Neural progenitor cell (in vitro differentiated cells): ENCODE data around the gene FAM149A. TPM values are rescaled to one million over a fixed set of nuclear protein-coding genes. Genes with fewer than 3 reads are reported as not detected.

Source experiments
- DNase-seq: peaks from one replicate; pipeline ENCODE4 v3.0.0-alpha.2; 2016; ENCODE audit warnings: low spot score
- H2AFZ ChIP-seq: fragments of 200-600 bp; sonication (generic); replicated peaks from 2 replicates; pipeline ENCODE4 v1.6.1; 2016; ENCODE audit warnings: antibody characterized with exemption
- H3F3A ChIP-seq: fragments of 200-600 bp; sonication (generic); 2 replicates; pipeline ENCODE4 v1.6.1; 2016; ENCODE audit warnings: antibody characterized with exemption, low read depth
- H3K27ac ChIP-seq: fragments of 200-600 bp; sonication (generic); 2 replicates; pipeline ENCODE4 v1.5.1; 2016; ENCODE audit warnings: mild to moderate bottlenecking
- H3K27me3 ChIP-seq: fragments of 200-600 bp; sonication (generic); 2 replicates; pipeline ENCODE4 v1.6.1; 2016; ENCODE audit warnings: mild to moderate bottlenecking, moderate library complexity
- H3K36me3 ChIP-seq: fragments of 200-600 bp; sonication (generic); 2 replicates; pipeline ENCODE4 v1.5.1; 2016
- H3K4me1 ChIP-seq: fragments of 200-600 bp; sonication (generic); 2 replicates; pipeline ENCODE4 v1.6.1; 2016; ENCODE audit warnings: mixed run types
- H3K4me2 ChIP-seq: fragments of 200-600 bp; sonication (generic); 2 replicates; pipeline ENCODE4 v1.6.1; 2016
- H3K4me3 ChIP-seq: fragments of 200-600 bp; sonication (generic); 2 replicates; pipeline ENCODE4 v1.5.1; 2016
- H3K79me2 ChIP-seq: fragments of 200-600 bp; sonication (generic); 2 replicates; pipeline ENCODE4 v1.6.1; 2016; ENCODE audit warnings: low read depth
- H3K9ac ChIP-seq: fragments of 200-600 bp; sonication (generic); 2 replicates; pipeline ENCODE4 v1.6.1; 2016
- H3K9me3 ChIP-seq: fragments of 200-600 bp; sonication (generic); 2 replicates; pipeline ENCODE4 v1.5.1; 2016; ENCODE audit warnings: low read depth
- H4K20me1 ChIP-seq: fragments of 200-600 bp; sonication (generic); 2 replicates; pipeline ENCODE4 v1.6.1; 2016; ENCODE audit warnings: low read depth
- H3K27ac Mint-ChIP-seq: 3 replicates; pipeline ENCODE4 v1.8.0; 2021; ENCODE audit warnings: mixed read lengths
- H3K27me3 Mint-ChIP-seq: 2 replicates; pipeline ENCODE4 v1.8.0; 2022; ENCODE audit warnings: low read depth, mild to moderate bottlenecking, inconsistent platforms, moderate library complexity, mixed read lengths; ENCODE audit not compliant: insufficient read depth
- H3K36me3 Mint-ChIP-seq: 3 replicates; pipeline ENCODE4 v1.8.0; 2021; ENCODE audit warnings: mixed read lengths
- H3K4me1 Mint-ChIP-seq: 3 replicates; pipeline ENCODE4 v1.8.0; 2021; ENCODE audit warnings: mixed read lengths
- H3K4me3 Mint-ChIP-seq: 3 replicates; pipeline ENCODE4 v1.8.0; 2021; ENCODE audit warnings: mild to moderate bottlenecking, moderate library complexity, mixed read lengths
- H3K9me3 Mint-ChIP-seq: 3 replicates; pipeline ENCODE4 v1.8.0; 2020; ENCODE audit warnings: mixed read lengths
- EZH2 ChIP-seq: fragments of 200-600 bp; sonication (generic); IDR thresholded peaks from 2 replicates; pipeline ENCODE4 v1.6.1; 2017; ENCODE audit warnings: antibody characterized with exemption, mild to moderate bottlenecking, moderate library complexity
- EZH2phosphoT487 ChIP-seq: fragments of 200-600 bp; sonication (generic); IDR thresholded peaks from 2 replicates; pipeline ENCODE4 v1.6.1; 2017; ENCODE audit warnings: antibody characterized with exemption
- total RNA-seq: library from RNA; depleted of rRNA; stranded (reverse); fragments of >200 nt; gene quantifications from 2 replicates; pipeline ENCODE4 v1.2.3, GENCODE V29; 2015; ENCODE audit warnings: low replicate concordance
- TF ChIP-seq, protein P1 (sequence below): fragments of 200-600 bp; sonication (generic); IDR thresholded peaks from 2 replicates; pipeline ENCODE4 v1.5.1; 2017; ENCODE audit warnings: antibody characterized with exemption, mild to moderate bottlenecking

Gene FAM149A
- total RNA-seq, 1 donor from 2014 or later, result 4.6 TPM

GRCh38 chr4:186204686-186205085, 100.2 kb downstream of the FAM149A start:
- peaks cover 5% of the 10 kb centered on the region for H3K4me1 Mint-ChIP-seq
- peak overlapping the region; percentile 29 for H3K27ac Mint-ChIP-seq
- no peak for DNase-seq
- Histone ChIP-seq H3K4me2 (no peak overlapping the region), H3K27me3 (no peaks in the 10 kb centered on the region), H3K27ac (no peak overlapping the region), H3K36me3 (no peaks in the 10 kb centered on the region), H4K20me1 (no peaks in the 10 kb centered on the region), H3K9ac (no peak overlapping the region), H3K4me1 (no peaks in the 10 kb centered on the region), H3F3A (peaks cover 12% of the 10 kb centered on the region), H3K4me3 (no peak overlapping the region), H3K9me3 (no peaks in the 10 kb centered on the region), H2AFZ (no peak overlapping the region), H3K79me2 (no peaks in the 10 kb centered on the region)
- H3K4me3 Mint-ChIP-seq, result no peak overlapping the region
- H3K27me3 Mint-ChIP-seq, result peaks cover 2% of the 10 kb centered on the region
- no peak for TF ChIP-seq EZH2
- TF ChIP-seq, protein P1, sequence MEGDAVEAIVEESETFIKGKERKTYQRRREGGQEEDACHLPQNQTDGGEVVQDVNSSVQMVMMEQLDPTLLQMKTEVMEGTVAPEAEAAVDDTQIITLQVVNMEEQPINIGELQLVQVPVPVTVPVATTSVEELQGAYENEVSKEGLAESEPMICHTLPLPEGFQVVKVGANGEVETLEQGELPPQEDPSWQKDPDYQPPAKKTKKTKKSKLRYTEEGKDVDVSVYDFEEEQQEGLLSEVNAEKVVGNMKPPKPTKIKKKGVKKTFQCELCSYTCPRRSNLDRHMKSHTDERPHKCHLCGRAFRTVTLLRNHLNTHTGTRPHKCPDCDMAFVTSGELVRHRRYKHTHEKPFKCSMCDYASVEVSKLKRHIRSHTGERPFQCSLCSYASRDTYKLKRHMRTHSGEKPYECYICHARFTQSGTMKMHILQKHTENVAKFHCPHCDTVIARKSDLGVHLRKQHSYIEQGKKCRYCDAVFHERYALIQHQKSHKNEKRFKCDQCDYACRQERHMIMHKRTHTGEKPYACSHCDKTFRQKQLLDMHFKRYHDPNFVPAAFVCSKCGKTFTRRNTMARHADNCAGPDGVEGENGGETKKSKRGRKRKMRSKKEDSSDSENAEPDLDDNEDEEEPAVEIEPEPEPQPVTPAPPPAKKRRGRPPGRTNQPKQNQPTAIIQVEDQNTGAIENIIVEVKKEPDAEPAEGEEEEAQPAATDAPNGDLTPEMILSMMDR, result no peak
- TF ChIP-seq EZH2phosphoT487, result no peak
- peaks cover 10% of the 10 kb centered on the region for H3K36me3 Mint-ChIP-seq
- H3K9me3 Mint-ChIP-seq, result peaks cover 10% of the 10 kb centered on the region

GRCh38 chr4:186205156-186205555, 100.7 kb downstream of the FAM149A start:
- H3K36me3 Mint-ChIP-seq, result peaks cover 12% of the 10 kb centered on the region
- no peak overlapping the region for H3K27ac ChIP-seq
- H3K4me3 ChIP-seq, result no peak overlapping the region
- TF ChIP-seq, protein P1, result no peak
- TF ChIP-seq EZH2phosphoT487 (no peak), EZH2 (no peak)
- peaks cover 10% of the 10 kb centered on the region for H3K9me3 Mint-ChIP-seq
- H3K27me3 ChIP-seq, result no peaks in the 10 kb centered on the region
- no peaks in the 10 kb centered on the region for H3K79me2 ChIP-seq
- peaks cover 5% of the 10 kb centered on the region for H3K4me1 Mint-ChIP-seq
- no peaks in the 10 kb centered on the region for H4K20me1 ChIP-seq
- H3K4me3 Mint-ChIP-seq, result no peak overlapping the region
- H3K4me1 ChIP-seq, result no peaks in the 10 kb centered on the region
- H3K27ac Mint-ChIP-seq, result peak overlapping the region; percentile 48
- no peak overlapping the region for H3K9ac ChIP-seq
- no peaks in the 10 kb centered on the region for H3K9me3 ChIP-seq
- H3K36me3 ChIP-seq, result no peaks in the 10 kb centered on the region
- peaks cover 2% of the 10 kb centered on the region for H3K27me3 Mint-ChIP-seq
- H3K4me2 ChIP-seq, result no peak overlapping the region
- peaks cover 12% of the 10 kb centered on the region for H3F3A ChIP-seq
- DNase-seq, result no peak
- peak overlapping the region; percentile 79 for H2AFZ ChIP-seq

GRCh38 chr4:186216465-186217024, 112.0 kb downstream of the FAM149A start:
- Mint-ChIP-seq H3K4me1 (no peaks in the 10 kb centered on the region), H3K27me3 (peaks cover 2% of the 10 kb centered on the region), H3K9me3 (no peaks in the 10 kb centered on the region), H3K36me3 (no peaks in the 10 kb centered on the region), H3K4me3 (no peak overlapping the region), H3K27ac (no peak overlapping the region)
- H3K4me1 ChIP-seq, result no peaks in the 10 kb centered on the region
- H4K20me1 ChIP-seq, result no peaks in the 10 kb centered on the region
- no peaks in the 10 kb centered on the region for H3K79me2 ChIP-seq
- H3K9ac ChIP-seq, result no peak overlapping the region
- H3K27me3 ChIP-seq, result no peaks in the 10 kb centered on the region
- H2AFZ ChIP-seq, result peak overlapping the region; percentile 53
- TF ChIP-seq, protein P1, result no peak
- TF ChIP-seq EZH2phosphoT487 (no peak), EZH2 (no peak)
- no peaks in the 10 kb centered on the region for H3K9me3 ChIP-seq
- H3K4me2 ChIP-seq, result no peak overlapping the region
- H3K4me3 ChIP-seq, result no peak overlapping the region
- no peak for DNase-seq
- H3F3A ChIP-seq, result no peaks in the 10 kb centered on the region
- H3K27ac ChIP-seq, result no peak overlapping the region
- H3K36me3 ChIP-seq, result no peaks in the 10 kb centered on the region
